K562 (cell line): Measurements from ENCODE around the gene IL10RB. TPM values are rescaled to one million over a fixed set of nuclear protein-coding genes. Genes with fewer than 3 reads are reported as not detected.

Experiments used
- ATF6 ChIP-seq: sonication (generic); formaldehyde crosslinking; IDR thresholded peaks from 2 replicates; pipeline ENCODE4 v1.4.0; 2020; ENCODE audit warnings: mild to moderate bottlenecking, missing genetic modification reagents
- COPS2 ChIP-seq: fragments of 450-650 bp; conservative IDR thresholded peaks from 2 replicates; pipeline ENCODE4 v1.6.1; 2016; ENCODE audit warnings: mild to moderate bottlenecking, moderate library complexity
- E2F3 ChIP-seq: fragments of 250-450 bp; sonication (Bioruptor Pico); IDR thresholded peaks from 2 replicates; pipeline ENCODE4 v1.4.0; 2020; ENCODE audit warnings: mild to moderate bottlenecking
- HIVEP1 ChIP-seq: fragments of 250-450 bp; sonication (Bioruptor Pico); IDR thresholded peaks from 2 replicates; pipeline ENCODE4 v1.4.0; 2020; ENCODE audit warnings: mild to moderate bottlenecking
- MAZ ChIP-seq, 2 experiments: fragments of 450-650 bp in 1 of 2; sonication (generic) in 1 of 2; formaldehyde crosslinking; IDR thresholded peaks in 1 of 2; conservative IDR thresholded peaks in 1 of 2; 2 replicates each; pipeline versions ENCODE4 v1.4.0 to v1.5.0; 2020; ENCODE audit warnings: mild to moderate bottlenecking in 1 of 2, missing genetic modification reagents in 1 of 2
- PRMT5 ChIP-seq: sonication (generic); formaldehyde crosslinking; IDR thresholded peaks from 2 replicates; pipeline ENCODE4 v1.5.0; 2020; ENCODE audit warnings: missing genetic modification reagents
- RBM25 ChIP-seq: fragments of 200-400 bp; formaldehyde crosslinking; IDR thresholded peaks from 2 replicates; pipeline ENCODE4 v1.6.1; 2018; ENCODE audit warnings: low read length, low read depth, moderate library complexity; ENCODE audit not compliant: severe bottlenecking
- RERE ChIP-seq: sonication (generic); formaldehyde crosslinking; IDR thresholded peaks from 2 replicates; pipeline ENCODE4 v1.8.0; 2023; ENCODE audit warnings: missing genetic modification reagents, mild to moderate bottlenecking, borderline replicate concordance
- RHOXF2B ChIP-seq: fragments of 250-450 bp; sonication (Bioruptor Pico); conservative IDR thresholded peaks from 2 replicates; pipeline ENCODE4 v1.5.1; 2021
- SAFB2 ChIP-seq: fragments of 200-400 bp; formaldehyde crosslinking; IDR thresholded peaks from 2 replicates; pipeline ENCODE4 v1.6.1; 2018; ENCODE audit warnings: borderline replicate concordance, low read length, low read depth, moderate library complexity; ENCODE audit not compliant: severe bottlenecking
- STAT5A ChIP-seq: IDR thresholded peaks from 2 replicates; pipeline ENCODE4 v1.6.1; 2012; ENCODE audit warnings: low read length, inconsistent platforms, borderline replicate concordance
- TSHZ1 ChIP-seq: fragments of 250-450 bp; sonication (Bioruptor Pico); IDR thresholded peaks from 2 replicates; pipeline ENCODE4 v1.4.0; 2020; ENCODE audit warnings: mild to moderate bottlenecking, moderate library complexity
- ZBTB43 ChIP-seq: sonication (generic); formaldehyde crosslinking; IDR thresholded peaks from 2 replicates; pipeline ENCODE4 v1.8.0; 2023; ENCODE audit warnings: mild to moderate bottlenecking, missing genetic modification reagents
- ZSCAN32 ChIP-seq: fragments of 450-650 bp; formaldehyde crosslinking; IDR thresholded peaks from 2 replicates; pipeline ENCODE4 v1.4.0; 2020; ENCODE audit warnings: mild to moderate bottlenecking, moderate library complexity
- polyA plus RNA-seq, 8 experiments: library from polyadenylated mRNA; depleted of rRNA in 4 of 8; stranded (reverse) in 5 of 8; unstranded in 3 of 8; fragments of >200 nt; fragmentation: Nextera tagmentation in 2 of 8; fragmentation: Illumina TruSeq in 1 of 8; extraction: Ambion mirVana in 2 of 8; extraction: Trizol in 1 of 8; gene quantifications; 2 replicates each; pipeline versions ENCODE4 v1.2.1 to v1.2.3, GENCODE V29; 2011 to 2014; ENCODE audit warnings: inconsistent platforms in 1 of 8, missing spikeins in 1 of 8
- total RNA-seq, 7 experiments: library from RNA; depleted of rRNA in 6 of 7; stranded (reverse); fragments of >200 nt in 6 of 7; fragmentation: Illumina TruSeq in 2 of 7; extraction: Trizol in 2 of 7; gene quantifications; 2 replicates each; pipeline versions ENCODE4 v1.2.1 to v1.2.3, GENCODE V29; 2011 to 2021; ENCODE audit warnings: low replicate concordance in 1 of 7

IL10RB gene
- total and polyA plus RNA-seq, 9 of the 15 experiments (the other 6 are each of a cell fraction or from before 2014, with no cell fraction given), result 10.9 to 33.8 (median 23.0) TPM

- TF ChIP-seq SAFB2 (no peak), RBM25 (no peak), RERE (CRISPR knock-in tag) (peak; percentile 72; the same call in 1 of the 2 replicates), ZSCAN32 (CRISPR knock-in tag) (no peak), STAT5A (no peak), COPS2 (no peak), ZBTB43 (no peak), RHOXF2B (CRISPR knock-in tag) (no peak), E2F3 (CRISPR knock-in tag) (peak; percentile 62; the same call in 1 of the 2 replicates), TSHZ1 (no peak), PRMT5 (CRISPR knock-in tag) (0 out of 2 replicates have a peak, but pooled peaks have one; percentile 16), ATF6 (CRISPR knock-in tag) (0 out of 2 replicates have a peak, but pooled peaks have one; percentile 61), MAZ (CRISPR knock-in tag; conservative IDR thresholded peaks at IDR 0.05 in 1 of 2, IDR thresholded peaks at IDR 0.05 in 1 of 2) (peak in 1 of 2 experiments; percentile 57; a peak in 2 of 4 replicates), HIVEP1 (no peak)
Measured at GRCh38 chr21:33229784-33230544, 36.2 kb upstream of the IL10RB start, which contains the start of gene IFNAR2 (continued).
